ENCODE data around the gene KIAA0408.
"Not testable (repeated sequence)": the region's sequence is repeated elsewhere in the genome, so short reads cannot be mapped to it uniquely, and the experiment has no call there.

KIAA0408 gene

DNA sequence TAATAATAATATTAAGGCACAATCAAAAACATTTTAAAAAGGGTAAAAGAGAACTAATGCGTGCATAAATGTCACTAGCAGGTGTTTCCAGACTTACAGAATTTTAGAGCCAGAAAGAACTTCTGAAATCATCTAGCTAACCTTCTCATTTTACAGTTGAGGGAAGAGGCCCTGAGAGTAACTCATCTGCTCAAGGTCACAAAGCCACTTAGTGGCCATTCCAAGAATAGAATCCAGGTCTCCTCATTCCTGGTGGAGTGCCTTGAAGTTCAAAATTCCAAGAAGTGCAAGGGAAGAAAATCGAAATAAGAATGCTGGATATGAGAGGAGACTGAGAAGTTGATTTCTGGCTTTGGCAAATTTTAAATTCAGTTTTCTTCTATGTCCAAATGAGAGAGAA lies 3.2 kb upstream of the KIAA0408 start:
- no peak for DNase-seq

GRCh38 chr6:127460465-127460864 lies 1.3 kb upstream of the KIAA0408 start:
- DNase-seq = no peak

GRCh38 chr6:127458817-127459216 lies 372 bp downstream of the KIAA0408 start:
- DNase-seq = no peak

DNA sequence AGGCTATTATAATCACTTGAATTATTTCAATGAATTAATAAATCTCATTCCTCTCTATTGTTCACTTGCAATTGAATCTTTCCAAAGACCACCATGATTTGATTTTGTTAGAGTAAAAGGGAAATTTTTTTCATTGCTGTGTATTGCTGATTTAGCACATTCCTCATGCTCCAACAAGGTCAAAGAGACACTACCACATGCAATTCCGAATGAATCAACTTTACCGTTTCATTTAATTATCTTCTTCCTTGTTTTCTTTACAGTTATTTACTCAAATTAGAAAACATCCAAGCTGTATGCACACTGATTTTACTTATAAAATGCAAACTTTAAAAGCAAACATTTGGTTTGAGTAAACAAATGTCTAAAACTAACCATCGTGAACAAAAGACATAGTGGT lies 967 bp downstream of the KIAA0408 start:
- DNase-seq = no peak

- DNase-seq = no peak
These were observed 1.6 kb downstream of the KIAA0408 start for GRCh38 chr6:127457456-127458064.

- no peak for DNase-seq
These were observed 2.7 kb downstream of the KIAA0408 start for GRCh38 chr6:127456465-127456864.

DNA sequence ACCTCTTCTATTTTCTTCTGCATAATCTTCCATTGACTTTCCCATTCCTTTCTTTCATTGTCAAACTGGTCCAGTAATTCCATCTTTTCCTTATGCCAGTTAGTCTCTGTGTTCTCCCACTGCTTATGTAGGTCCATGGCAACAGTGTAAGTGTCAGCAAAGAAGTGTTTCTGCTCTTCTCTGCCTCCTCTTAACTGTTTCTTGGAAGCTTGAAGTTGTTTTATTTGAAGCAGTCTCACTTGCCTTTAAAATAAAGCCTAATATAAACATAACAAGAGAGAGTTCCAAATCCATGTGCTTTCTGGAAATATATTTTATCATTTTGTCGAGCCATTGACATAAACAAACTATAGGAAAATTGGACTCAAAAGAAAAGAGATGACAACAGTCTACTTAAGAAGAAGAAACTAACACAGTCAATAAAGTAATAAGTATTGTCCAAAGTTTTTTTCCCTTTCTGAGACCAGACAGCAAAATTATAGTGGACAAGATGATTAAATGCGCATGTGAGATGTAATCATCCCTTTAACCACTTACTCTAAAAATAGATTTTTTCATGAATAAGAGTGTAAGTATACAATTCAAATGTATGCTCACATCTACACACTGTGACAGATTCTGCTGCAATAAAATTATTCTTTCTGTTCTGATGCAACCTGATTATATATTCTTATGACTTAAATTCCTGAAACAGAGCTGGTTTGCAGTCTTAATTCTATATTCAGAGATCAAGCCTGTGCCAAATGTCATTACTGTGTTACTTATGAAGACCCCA lies 5.2 kb downstream of the KIAA0408 start:
- no peak for DNase-seq

GRCh38 chr6:127452803-127453202 lies 6.4 kb downstream of the KIAA0408 start:
- DNase-seq = no peak

DNA sequence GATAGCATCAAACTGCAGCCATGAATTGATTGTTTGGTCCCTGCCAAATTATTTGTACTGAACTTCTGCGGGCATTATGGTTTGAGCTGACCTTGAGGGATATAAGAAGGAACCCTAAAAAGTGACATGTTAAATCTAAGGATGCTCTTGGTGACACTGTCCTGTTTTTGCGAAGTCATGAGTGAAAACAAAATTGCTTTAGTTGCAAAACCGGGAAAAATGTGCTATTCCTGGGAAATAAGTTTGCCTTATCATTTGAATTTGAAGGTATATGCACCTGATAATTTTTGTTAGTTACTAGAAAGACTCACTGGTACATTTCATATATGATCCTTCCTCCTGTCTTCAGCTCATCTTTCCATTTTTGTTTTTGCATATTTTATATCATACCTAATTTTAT lies 7.8 kb downstream of the KIAA0408 start:
- no peak for DNase-seq

DNA sequence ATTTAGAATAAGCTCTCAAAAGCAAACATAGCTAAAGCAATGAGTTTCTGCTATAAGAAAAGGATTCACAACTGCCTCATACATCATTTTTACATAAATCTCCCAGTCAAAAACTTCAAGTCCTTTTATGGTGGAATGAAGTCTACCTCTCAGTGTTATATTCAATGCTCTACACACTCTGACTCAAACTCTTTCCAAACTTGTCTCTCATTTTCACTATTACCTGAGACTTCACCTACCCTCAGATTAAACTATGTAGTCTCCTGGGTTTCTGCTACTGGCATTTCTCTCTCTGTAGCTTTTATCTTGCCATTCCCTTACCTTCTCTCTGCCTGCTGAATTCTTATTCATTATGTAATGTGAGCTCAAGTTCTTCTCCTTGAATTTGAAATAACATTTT lies 11.4 kb downstream of the KIAA0408 start:
- DNase-seq = no peak

DNA sequence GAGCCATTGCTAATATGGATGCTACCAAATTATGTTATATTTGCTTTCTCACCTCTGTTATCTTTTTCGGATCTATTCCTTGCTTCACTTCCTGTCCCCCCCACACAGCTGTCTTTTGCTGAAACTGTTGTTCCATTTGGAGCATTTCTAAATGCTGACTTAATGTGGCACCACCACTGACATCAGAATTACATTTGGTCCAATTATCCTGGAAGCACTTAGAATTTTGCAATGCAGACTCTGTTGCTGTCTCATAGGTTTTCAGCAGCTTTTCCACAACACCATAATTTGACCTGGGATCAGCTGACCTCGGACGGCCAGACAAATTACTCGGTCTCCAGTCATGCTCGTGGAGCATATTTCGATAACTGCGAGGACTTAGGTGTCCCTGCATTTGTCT lies 12.8 kb downstream of the KIAA0408 start:
- DNase-seq = no peak

DNA sequence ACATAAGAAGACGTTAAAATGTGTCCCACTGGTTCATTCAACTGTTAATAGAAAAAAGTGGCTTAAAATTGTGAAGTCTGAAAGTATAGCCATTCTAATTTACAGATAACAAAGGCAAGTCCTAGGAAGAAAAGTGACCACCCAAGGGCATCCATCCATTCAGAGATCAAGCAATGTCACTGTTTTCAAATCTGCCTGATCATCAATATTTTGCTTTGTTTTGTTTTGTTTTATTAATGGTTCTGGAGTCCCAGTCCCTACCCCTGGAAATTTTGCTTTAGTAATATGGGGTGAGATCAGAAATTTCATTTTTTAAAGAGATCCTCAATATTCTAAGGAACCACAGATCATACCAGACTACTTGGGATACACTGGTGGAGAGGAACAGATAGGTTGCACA lies 17.3 kb downstream of the KIAA0408 start:
- no peak for DNase-seq

- DNase-seq = no peak
These were observed 19.5 kb downstream of the KIAA0408 start for GRCh38 chr6:127439718-127440117.

- no peak for DNase-seq
These were observed 22.5 kb downstream of the KIAA0408 start for GRCh38 chr6:127436578-127437110.

GRCh38 chr6:127435626-127436220 lies 23.5 kb downstream of the KIAA0408 start:
- no peak for DNase-seq

- DNase-seq = no peak
These were observed 24.5 kb downstream of the KIAA0408 start for GRCh38 chr6:127434651-127435050.

DNA sequence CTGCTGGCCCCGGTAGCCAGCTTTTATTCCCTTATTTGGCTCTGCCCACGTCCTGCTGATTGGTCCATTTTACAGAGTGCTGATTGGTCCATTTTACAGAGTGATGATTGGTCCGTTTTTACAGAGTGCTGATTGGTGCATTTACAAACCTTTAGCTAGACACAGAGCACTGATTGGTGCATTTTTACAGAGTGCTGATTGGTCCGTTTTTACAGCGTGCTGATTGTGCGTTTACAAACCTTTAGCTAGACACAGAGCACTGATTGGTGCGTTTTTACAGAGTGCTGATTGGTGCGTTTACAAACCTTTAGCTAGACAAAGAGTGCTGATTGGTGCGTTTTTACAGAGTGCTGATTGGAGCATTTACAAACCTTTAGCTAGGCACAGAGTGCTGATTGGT lies 30.6 kb downstream of the KIAA0408 start:
- not testable (repeated sequence) for DNase-seq

DNA sequence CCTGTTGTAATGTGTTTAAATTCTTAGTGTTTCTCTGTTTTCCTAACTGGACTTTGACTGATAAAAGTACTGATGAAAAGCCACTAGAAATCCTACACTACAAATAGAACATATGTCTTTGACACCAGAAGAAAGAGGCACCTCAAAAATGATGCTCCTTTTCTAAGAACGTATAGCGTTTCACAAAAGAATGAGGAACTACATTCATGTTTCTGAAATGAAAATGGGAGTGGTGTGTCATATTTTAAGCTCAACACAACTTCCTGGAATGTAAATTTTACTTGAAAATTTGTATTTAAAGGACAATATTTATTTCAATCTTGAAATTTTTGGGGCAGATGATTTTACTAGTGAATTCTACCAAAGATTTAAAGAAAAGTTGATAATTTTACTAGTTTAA lies 35.3 kb downstream of the KIAA0408 start:
- no peak for DNase-seq

- DNase-seq = not testable (repeated sequence)
These were observed 38.0 kb downstream of the KIAA0408 start for GRCh38 chr6:127421164-127421563.

- DNase-seq = peak; percentile 31
These were observed 38.6 kb downstream of the KIAA0408 start for GRCh38 chr6:127420556-127420955.

- no peak for DNase-seq
These were observed 44.1 kb downstream of the KIAA0408 start for GRCh38 chr6:127415096-127415495.

DNA sequence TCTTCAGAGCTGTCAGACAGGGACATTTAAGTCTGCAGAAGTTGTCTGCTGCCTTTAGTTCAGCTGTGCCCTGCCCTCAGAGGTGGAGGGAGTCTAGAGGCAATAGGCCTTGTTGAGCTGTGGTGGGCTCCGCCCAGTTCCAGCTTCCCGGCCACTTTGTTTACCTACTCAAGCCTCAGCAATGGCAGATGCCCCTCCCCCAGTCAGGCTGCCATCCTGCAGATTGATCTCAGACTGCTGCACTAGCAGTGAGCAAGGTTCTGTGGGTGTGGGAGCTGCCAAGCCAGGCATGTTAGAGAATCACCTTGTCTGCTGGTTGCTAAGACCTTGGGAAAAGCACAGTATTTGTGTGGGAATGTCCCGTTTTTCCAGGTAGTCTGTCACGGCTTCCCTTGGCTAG lies 46.1 kb downstream of the KIAA0408 start:
- not testable (repeated sequence) for DNase-seq

DNA sequence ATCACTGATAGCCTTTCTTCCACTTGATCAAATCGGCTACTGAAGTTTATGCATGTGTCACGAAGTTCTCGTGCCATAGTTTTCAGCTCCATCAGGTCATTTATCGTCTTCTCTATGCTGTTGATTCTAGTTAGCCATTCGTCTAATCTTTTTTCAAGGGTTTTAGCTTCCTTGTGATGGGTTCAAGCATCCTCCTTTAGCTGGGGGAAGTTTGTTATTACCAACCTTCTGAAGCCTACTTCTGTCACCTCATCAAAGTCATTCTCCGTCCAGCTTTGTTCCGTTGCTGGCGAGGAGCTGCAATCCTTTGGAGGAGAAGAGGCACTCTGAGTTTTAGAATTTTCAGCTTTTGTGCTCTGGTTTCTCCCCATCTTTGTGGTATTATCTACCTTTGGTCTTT lies 47.2 kb downstream of the KIAA0408 start:
- DNase-seq = not testable (repeated sequence)

Data from GOT3 (cell line).